GM21619 (cell line): ENCODE measurements around the gene PPP2R3A.

ENCODE experiments used
- ATAC-seq: cut with Tn5 transposase; IDR thresholded peaks from one replicate; pipeline ENCODE4 v1.9.1; 2021; ENCODE audit not compliant: unreplicated experiment

PPP2R3A gene

GRCh38 chr3:136193278-136194054, 227.9 kb downstream of the PPP2R3A start:
- no peak for ATAC-seq

DNA sequence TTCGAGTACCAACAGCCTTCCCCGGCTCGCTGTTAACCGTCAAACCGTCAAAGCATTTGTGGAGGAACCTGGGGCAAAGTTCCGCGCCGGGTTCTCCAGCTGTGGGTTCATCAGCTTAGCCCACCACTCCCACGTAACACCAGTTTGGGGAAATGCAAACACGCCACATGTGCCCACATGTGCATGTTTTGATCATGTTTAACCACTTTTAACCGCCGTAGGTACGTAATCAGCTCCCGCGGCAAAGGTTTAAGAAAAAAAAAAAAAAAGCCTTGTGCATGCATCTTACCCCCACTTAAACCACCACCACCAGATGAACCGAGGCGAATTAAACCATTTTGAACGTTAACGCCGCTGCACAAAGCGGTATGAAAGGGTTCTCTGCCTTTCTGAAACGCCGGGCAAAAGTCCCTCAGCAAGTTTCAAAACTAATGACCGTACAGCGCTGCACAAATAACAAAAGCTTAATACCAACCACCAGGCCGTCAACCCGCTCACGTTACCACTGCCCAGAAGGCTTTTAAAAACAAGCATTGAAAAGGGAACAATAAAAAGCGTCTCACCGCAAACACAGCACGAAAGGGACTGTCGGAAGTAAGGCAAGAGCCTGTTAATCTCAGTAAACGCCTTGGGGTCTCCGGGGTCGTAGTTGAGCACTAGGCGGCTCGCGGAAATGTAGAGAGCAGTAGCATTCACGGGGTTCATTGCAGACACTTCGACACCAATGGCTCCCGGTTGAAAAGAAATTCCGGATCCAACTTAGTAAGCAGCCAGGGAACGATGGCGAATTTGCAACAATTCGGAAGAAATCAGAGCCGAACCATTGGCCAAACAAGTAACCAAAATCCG, 229.1 kb downstream of the PPP2R3A start:
- ATAC-seq, result no peak

DNA sequence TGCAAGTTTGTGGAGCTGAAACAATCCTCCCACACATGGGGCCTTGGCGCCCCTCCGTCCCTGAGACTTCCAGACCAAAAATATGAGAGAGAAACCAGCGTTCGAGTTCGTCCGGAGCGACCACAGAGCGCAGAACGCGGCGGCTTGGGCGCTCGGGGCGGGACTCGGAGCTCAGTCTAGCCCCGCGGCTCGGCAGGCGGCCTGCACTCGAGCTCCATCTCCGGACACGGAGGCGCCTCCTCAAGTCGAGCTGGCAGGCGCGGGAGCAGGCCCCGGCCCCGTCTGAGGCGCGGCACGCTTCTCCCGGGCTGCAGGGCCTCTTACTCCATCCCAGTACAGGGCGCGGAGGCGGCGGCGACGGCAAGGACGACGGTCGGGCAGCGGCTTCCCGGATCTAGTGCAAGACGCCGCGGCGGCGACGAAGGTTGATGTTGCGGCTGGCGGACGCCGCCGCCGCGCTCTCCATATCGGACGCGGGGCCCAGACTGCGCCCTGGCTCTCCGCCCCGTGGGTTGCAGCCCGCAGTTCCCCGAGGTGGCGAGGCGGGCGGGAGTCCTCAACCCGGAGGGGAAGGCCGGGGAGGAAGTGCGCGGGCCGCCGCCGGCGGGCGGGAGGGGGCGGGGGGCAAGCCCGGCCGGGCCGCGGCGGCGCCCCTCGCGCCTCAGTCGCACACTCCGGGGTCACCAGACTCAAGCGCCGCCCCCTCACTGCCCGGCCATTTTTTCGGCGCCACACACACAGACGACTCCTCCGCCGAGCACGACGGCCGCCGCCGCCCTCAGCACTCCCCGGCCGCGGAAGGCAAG, 229.9 kb downstream of the PPP2R3A start:
- peak; percentile 33 for ATAC-seq

DNA sequence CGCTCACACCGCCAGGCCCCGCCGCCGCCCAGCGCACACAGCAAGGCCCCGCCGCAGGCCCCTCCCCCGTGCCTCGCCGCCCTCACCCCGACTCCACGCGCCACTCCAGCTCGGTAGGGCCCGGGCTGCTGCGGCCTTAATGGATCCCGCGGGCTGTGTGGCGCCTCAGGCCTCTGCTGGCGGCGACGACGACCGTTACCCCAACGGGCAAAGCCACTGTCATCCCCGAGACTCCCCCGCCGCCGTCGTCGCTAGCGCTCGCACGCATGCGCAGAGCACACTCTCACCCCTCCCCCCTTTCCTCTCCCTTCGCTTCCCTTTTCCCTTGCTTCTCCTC, 230.5 kb downstream of the PPP2R3A start, which contains the start of gene MSL2:
Gene MSL2, minus strand, starts transcription at position 272 of the 337 bp plus-strand sequence. CDS start 1,222 bp downstream, outside the sequence.
- ATAC-seq, result no peak

- peak; percentile 69 for ATAC-seq
These were observed 231.1 kb downstream of the PPP2R3A start for GRCh38 chr3:136196401-136197158.

DNA sequence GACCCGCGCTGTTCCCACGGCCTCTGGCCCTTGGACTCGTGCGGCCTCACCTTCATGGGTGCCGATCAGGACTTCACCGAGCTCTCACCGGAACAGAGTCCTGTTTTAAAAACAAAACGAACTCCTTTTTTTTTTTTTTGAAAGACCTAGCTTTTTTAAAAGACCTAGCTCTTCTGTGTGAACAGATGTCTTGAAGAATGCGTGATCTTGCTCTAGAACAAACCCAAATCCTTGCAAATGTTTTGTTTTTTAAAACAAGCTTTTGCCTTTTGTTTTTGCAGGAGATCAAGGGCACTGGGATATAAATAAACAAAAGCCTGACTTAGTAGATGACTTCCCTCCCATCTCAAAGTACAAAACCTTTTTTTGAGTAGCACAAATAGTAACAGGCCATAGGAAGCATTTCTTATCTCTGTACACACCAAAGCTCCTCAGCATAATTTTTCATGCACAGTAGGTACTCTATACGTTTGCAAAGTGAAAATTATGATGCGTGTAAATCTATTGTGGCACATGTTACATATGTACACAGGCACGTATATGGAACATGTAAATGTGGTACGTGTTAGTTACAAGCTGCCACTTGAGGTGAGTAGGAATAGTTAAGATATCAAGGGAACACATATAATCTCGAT, 231.7 kb downstream of the PPP2R3A start:
- ATAC-seq, result no peak
